Lower leg skin (tissue), 4 donors: Measurements from ENCODE around the gene DNMT3A. TPM values are rescaled to one million over a fixed set of nuclear protein-coding genes. Genes with fewer than 3 reads are reported as not detected.

Experiments
- DNase-seq, 2 donors: peaks; one replicate each; pipeline ENCODE4 v3.0.0-alpha.2; 2019; ENCODE audit warnings: low spot score in 2 of 2
- H3K4me3 ChIP-seq: fragments of 200-600 bp; sonication (generic); 2 replicates; pipeline ENCODE4 v1.5.1; 2017; ENCODE audit warnings: mild to moderate bottlenecking, low read depth; ENCODE audit not compliant: poor library complexity, severe bottlenecking
- POLR2A ChIP-seq, 2 donors: fragments of 450-650 bp; IDR thresholded peaks; one replicate each; pipeline ENCODE4 v1.6.1; 2016 to 2017; ENCODE audit warnings: antibody characterized with exemption in 2 of 2, mild to moderate bottlenecking in 1 of 2, moderate library complexity in 1 of 2
- WGBS, 2 donors: methylation state at CpG; one replicate each; pipeline ENCODE4 v1.1.5; 2018; 5-methylcytosine and 5-hydroxymethylcytosine counted together
- intact Hi-C: fragments of 100-400 bp; cut with DNase I; formaldehyde crosslinking; loops from one replicate; pipeline ENCODE4 v1.15.0; 2023; ENCODE audit warnings: low total_unique reads
- total RNA-seq, 4 donors: library from RNA; depleted of rRNA; stranded (reverse); fragments of >200 nt; gene quantifications; one replicate each; pipeline ENCODE4 v1.1.0, GENCODE V29; 2016
- TF ChIP-seq, protein P1 (sequence below), 3 donors: fragments of 450-650 bp; IDR thresholded peaks; one replicate each; pipeline ENCODE4 v1.5.1; 2016; ENCODE audit warnings: antibody characterized with exemption in 3 of 3, mild to moderate bottlenecking in 3 of 3, moderate library complexity in 2 of 3

Gene DNMT3A
- total RNA-seq, 4 donors from 2014 or later: 4.3 to 7.4 (median 6.9) TPM

DNA sequence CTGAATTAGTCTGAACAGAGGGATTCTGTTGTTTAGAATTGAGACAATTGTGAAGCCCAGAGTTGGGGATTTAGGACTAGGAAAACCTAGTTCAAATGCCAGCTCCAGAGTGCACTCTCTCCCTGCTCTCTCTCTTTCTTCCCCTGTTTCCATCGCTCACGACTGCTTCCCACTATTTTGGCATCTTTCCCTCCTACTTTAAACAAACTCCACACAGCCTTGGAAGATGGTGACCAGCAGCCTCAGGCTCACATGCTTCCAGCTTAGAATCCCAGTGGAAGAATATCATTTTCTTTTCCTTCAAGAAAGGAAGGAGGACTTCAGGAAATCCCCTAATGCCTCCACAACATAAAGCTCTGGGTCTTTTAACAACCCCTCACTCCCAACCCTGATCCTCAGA is 6.1 kb upstream of the DNMT3A start:
- TF ChIP-seq, protein P1, sequence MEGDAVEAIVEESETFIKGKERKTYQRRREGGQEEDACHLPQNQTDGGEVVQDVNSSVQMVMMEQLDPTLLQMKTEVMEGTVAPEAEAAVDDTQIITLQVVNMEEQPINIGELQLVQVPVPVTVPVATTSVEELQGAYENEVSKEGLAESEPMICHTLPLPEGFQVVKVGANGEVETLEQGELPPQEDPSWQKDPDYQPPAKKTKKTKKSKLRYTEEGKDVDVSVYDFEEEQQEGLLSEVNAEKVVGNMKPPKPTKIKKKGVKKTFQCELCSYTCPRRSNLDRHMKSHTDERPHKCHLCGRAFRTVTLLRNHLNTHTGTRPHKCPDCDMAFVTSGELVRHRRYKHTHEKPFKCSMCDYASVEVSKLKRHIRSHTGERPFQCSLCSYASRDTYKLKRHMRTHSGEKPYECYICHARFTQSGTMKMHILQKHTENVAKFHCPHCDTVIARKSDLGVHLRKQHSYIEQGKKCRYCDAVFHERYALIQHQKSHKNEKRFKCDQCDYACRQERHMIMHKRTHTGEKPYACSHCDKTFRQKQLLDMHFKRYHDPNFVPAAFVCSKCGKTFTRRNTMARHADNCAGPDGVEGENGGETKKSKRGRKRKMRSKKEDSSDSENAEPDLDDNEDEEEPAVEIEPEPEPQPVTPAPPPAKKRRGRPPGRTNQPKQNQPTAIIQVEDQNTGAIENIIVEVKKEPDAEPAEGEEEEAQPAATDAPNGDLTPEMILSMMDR (IDR thresholded peaks at IDR 0.05): no peak
- no peak for TF ChIP-seq POLR2A (IDR thresholded peaks at IDR 0.05)
- no peak overlapping the region for H3K4me3 ChIP-seq
- no peak for DNase-seq
- intact Hi-C loops: no loop called here
- WGBS, 2 donors: 43 to 57% methylated on average over 2 of the region's 2 CpGs

DNA sequence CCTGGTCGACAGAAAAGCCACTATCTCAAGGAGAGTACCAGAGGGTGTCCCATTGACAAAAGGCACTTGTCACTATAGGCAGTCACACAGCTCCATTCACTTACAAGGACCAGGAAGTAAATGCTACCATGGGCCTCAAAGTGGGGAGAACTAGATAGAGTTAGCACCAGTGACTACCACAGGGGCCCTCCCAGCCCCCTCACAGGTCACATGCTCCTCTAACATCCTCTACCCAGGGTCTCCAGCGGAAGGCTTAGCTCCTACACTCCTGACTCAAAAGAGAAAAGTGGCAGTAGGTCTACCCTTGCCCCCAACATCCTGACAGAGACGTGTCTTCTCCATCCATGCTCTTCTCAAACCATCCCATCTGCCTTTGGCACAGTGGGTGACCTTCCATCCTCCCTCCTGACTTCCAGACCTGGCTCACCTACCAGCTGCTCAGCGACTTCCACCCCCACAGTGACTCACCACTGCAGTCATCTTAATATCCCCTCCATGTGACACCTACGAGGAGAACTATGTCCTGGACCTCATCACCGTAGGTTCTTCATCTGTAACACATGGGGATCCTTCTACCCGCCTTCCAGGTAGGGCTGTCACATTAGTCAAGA is 5.6 kb upstream of the DNMT3A start:
- intact Hi-C loops: no loop called here
- no peak for DNase-seq
- H3K4me3 ChIP-seq: no peak overlapping the region

DNA sequence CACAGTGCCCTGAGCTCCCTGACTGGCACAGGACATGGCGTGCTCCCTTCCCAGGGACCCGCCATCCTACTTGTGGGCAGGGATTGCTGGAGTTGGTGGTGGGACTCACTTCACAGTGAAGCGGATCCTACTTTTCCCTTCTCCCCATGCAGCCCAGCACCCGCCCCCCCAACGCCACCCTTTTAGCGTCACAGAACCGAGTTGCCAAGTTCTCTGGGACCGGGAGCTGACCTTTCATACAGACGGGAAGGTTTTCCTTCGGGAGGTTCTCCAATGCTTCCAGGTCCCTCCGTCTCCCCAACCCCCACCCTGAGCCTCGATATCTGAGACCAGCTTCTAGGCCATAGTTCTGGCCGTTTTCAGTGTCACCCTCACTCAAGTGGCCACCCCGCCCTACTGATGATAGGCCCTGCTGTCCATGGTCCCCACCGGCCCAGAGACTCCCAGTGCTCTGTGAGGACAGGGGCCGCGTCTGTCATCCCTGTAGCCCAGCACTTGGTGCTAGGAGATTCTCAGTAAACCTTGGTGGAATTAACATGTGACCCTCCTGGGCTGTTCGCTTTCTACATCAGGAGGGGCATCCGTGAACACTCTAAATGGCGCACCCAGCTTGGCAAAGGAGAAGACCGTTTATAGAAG is 1.6 kb upstream of the DNMT3A start:
- intact Hi-C loops: no loop called here
- TF ChIP-seq, protein P1 (IDR thresholded peaks at IDR 0.05): no peak
- no peak for TF ChIP-seq POLR2A (IDR thresholded peaks at IDR 0.05)
- H3K4me3 ChIP-seq: no peak overlapping the region
- WGBS, 2 donors: 86 to 91% methylated on average over 21 of the region's 21 CpGs
- peak in 1 of 2 donors; percentile 79 for DNase-seq

More for the DNA sequence above, 5.6 kb upstream of the DNMT3A start:
- WGBS, 2 donors: 69 to 84% methylated on average over 7 of the region's 7 CpGs
- TF ChIP-seq, protein P1 (IDR thresholded peaks at IDR 0.05): no peak
- no peak for TF ChIP-seq POLR2A (IDR thresholded peaks at IDR 0.05)

DNA sequence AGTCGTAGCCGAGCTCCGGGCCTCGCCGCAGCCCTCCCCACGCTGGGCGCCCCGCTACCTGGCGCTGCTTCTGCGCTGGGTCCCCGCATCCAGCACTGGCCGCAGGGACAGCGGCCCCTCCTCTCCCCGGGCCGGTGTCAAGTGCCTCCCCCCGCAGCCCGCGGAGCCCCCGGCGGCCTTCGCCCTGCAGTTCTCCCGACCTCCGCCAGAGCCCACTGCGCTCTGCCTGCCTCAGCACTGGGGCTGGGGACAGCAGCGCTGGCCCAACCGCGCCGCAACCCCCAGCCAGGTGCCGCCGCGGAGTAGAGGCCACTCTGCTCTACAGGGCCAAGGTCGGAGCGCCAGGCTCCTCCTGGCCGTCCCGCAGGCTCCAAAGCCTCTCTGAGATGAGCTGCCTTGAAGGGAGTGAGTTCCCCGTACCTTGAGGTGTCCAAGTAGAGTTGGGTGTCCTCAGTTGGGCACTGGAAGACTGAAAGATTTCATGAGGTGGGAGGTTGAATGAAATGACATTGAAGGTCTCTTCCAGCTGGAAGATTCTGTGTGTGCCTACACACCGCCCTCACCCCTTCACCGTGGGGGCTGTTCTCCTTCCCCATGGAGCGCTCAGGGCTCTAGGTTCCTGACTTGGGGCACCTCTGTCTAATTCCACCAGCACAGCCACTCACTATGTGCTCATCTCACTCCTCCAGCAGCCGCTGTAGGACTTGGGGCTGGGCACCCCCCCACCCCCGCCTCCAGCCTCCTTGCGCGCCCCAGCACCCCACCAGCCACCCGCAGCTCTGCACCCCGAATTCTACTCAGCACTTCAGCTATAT is 854 bp upstream of the DNMT3A start:
- 27 to 28% methylated on average over 33 to 34 of the region's 45 CpGs for WGBS, 2 donors
- peak overlapping the region; percentile 66 for H3K4me3 ChIP-seq
- no peak for TF ChIP-seq POLR2A (IDR thresholded peaks at IDR 0.05)
- TF ChIP-seq, protein P1 (IDR thresholded peaks at IDR 0.05): peak in 1 of 3 donors; percentile 90
- peak in 1 of 2 donors; percentile 95 for DNase-seq
- intact Hi-C loops: no loop called here

DNA sequence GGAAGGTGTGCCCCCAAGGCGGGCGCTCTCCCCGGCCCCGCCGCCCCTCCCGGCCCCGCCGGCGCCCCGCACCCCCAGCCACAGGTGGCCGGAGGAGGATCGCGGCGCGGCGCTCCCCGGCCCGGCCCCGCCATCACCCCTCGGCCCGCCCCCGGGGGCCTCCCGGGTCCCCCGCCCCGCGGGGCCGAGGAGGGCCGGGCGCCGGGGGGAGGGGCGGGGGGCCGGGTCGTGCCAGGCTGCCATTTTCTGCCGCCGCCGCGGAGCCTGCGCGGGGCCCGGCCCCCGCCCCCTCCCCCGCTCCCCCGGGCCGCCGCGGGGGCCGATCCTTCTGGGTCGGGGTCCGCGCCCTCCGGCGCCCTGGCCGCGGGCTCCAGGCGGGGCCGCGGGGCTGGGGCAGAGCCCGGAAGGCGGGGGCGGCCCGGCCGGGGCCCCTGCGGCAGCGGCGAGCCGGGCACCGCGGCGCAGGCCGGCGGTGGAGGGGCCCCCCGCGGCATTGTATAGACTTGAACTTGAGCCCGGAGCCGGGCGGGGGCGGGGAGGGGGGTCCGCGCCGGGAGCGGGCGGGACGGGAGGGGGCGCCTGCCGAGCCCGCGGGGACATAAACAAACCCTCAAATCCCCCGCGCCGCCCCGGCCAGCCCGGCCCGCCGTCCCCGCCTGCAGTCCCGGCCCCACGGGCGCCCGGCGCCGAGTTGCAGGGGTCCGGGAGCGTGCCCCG is 556 bp downstream of the DNMT3A start:
- TF ChIP-seq, protein P1 (IDR thresholded peaks at IDR 0.05): no peak
- TF ChIP-seq POLR2A (IDR thresholded peaks at IDR 0.05): no peak
- peak overlapping the region; percentile 24 for H3K4me3 ChIP-seq
- intact Hi-C loops: no loop called here
- WGBS, 2 donors: 0 to 1% methylated on average over 7 to 51 of the region's 104 CpGs
- no peak for DNase-seq
